NCI-H1105 treated with DMSO at 0.1 percent for 48 hours (cell line): ENCODE results near the gene AIG1.
A peak's percentile ranks its signal among the peaks of the same experiment; 100 is the strongest.
"Not testable (repeated sequence)": the region's sequence is repeated elsewhere in the genome, so short reads cannot be mapped to it uniquely, and the experiment has no call there.

Experiments
- DNase-seq: peaks from one replicate; lab custom pipeline; 2025; lab: John Stamatoyannopoulos, UW

AIG1 gene

DNA sequence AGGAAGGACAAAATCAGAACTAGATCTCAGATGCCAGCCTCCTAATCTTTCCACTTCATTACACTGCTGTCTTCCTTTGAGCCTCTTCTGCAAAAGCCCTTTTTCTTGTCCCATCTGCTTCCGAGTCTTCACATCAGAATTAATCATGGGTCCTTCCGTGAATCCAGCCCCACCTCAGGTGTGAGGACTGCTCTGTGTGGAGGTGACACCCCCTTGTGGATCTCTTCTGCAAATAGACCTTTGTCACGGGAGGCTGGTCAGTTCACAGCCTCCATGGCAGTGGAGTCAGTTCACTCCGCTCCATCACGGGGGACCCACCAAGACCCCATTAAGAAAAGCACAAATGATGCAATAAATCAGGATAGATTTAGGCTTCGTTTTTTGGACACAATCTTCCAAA is 218.7 kb downstream of the AIG1 start:
- DNase-seq, result no peak

DNA sequence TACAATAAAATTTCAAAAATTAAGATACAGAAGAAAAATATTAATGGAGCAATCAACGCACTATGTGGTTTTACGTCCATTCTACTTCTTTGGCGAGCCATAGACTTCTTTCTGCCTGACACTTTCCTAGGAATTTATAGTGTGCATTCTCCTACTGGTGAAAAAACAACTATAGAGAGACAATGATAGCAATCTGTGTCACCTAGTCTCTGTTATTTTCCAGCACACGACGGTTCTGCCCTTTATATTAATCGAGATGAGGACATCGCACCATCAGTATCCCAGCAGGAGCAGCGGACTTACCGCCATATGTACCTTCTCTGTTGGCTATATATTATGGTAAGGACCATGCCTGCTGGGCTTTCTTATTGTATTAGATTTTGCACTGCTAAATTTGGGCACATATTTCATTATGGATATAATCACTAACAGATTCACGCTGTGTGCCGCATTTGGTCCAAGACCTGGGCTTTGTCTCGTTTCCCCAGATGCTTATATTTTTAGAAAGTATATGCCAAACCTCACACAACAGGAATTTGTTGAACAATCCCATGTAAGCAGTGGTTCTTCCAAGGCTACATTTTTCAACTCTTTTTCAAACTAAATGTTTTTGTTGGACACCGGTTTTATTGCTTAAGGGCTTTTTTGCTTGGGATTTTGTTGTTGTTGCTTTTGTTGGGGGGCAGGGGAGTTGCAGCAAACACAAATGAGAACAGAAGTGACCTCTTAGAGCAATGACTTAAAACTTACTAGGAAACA is 223.4 kb downstream of the AIG1 start:
- DNase-seq, result no peak

GRCh38 chr6:143286251-143286795 is 225.6 kb downstream of the AIG1 start:
- DNase-seq, result no peak

- DNase-seq, result no peak
These were observed 228.2 kb downstream of the AIG1 start for GRCh38 chr6:143288923-143289322.

DNA sequence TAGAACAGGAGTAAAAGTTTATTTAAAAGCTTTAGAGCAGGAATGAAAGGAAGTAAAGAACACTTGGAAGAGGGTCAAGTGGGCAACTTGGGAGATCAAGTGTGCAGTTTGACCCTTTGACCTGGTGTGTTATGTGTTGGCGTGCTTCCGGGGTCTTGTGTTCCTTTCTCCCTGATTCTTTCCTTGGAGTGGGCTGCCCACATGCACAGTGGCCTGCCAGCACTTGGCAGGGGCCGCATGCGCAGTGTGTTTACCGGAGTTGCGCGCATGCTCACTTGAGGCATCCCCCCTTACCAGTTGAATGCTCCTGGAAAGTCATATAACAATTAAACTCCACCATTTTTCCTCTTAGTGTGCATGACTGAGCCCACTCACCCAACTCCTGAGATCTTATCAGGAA is 229.5 kb downstream of the AIG1 start:
- DNase-seq, result no peak

DNA sequence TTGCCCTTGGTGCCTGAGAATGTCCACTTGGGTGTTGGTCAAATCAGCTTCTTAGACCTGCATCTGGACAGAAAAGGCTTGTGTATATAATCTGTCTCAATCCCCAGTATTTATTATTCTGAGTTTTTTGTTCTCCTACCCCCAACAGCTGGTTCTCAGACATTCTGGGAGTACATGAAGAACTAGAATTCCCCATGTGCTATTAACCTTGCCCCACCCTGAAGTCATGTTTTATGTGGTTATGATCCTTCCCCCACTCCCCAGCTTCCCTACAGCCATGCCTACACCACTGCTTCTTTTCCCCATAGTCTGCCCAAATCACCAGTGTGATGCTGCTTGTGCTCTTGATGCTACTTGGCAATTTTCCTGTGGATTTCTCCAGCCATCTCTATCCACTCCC is 232.8 kb downstream of the AIG1 start:
- DNase-seq, result no peak

DNA sequence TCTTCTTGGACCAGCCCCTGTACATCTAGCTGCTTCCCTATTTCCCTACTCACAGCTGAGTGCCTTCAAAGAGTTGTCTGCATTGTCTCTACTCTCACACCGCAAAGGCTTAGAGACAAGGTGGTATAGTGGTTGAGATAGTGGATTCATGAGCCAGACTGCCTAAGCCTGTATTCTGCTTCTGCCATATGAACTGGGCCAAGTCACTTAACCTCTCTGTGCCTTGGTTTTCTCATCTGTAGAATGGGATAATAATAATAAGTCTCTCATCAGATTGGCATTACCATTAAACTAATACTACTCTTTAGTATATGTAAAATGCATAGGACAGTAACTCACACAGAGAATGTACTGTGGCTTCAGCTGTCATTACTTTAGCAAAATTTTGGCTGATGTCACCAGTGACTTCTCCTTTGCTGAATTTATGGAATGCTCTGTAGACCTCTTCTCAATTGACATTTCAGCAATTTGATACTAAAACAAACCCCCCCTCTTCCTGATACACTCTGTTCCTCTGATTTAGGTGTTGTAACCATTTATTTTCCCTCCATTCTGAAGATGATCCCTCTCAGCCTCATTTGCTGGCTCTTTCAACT is 233.7 kb downstream of the AIG1 start:
- DNase-seq, result no peak

DNA sequence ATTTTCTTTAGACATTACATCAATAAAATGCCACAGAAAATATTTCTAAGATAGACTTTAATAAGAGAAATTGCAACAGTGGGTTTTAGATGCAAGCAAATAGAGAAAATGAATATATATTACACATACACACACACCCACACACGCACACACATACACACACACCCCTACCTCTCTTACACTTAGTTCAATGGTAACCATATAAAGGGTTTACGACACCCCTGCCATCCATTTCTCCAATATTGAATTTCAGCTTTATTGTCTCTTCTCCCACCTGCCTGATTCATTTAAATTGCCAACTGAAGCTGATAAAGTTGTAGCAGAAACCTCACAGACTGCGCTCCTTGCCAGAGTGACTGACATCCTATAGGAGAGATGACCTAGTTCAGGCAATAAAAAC is 235.2 kb downstream of the AIG1 start:
- no peak for DNase-seq

GRCh38 chr6:143298071-143298470 is 237.4 kb downstream of the AIG1 start:
- no peak for DNase-seq

DNA sequence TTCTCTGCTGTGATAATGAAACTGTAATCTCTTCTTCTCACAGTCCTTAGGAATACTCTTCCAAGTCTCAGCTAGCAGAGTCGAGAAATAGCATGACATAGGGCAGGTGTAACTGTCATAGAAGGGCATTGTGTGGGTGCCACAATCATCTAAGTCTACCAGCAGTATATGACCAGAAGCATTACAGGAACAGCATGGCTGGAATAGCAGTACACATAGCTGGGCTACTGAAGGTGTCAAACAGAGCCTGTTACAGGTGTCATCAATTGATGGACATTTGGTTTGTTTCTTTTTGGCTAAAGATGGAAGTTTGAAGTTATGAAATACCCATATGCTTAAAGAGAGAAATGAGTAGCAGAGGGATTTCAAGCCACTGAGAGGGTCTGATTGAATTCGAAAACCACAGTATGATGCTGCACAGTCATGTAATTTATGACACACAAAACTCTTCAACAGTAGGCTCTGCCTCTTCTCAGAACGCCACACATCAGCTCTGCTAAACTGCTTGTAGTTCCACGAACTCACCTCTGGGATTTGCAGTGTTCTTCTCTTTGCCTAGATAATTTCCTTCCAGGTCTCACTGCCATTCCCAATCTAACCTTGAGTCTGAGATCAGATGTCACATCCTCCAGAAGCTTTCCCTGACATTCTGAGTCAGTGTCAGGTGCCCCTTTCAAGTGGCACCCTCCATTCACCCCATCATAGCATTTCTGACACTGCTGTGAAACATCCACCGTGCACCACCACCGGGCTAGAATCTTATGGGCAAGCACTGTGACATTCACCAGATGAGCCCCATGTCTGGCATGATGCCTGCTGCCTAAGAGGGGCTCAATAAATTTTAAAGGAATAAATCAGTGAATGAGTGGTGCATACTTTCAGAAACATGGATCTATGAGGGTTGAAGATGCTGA is 238.8 kb downstream of the AIG1 start:
- no peak for DNase-seq

DNA sequence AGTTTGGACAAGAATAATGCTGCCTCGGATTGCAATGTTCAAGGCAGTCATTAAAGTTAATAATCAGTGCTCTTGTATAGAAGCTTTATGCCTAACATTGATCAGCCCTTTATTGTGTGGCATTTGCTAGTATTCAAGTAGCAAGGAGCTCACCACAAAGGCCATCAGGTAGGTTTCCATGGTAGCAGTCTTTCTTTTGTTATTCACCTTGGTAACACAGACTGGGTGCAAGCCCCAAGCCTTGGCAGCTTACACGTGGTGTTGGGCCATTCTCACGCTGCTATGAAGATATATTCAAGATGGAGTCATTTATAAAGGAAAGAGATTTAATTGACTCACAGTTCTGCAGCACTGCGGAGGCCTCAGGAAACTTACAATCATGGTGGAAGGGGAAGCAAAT is 240.5 kb downstream of the AIG1 start:
- peak; percentile 15 for DNase-seq

DNA sequence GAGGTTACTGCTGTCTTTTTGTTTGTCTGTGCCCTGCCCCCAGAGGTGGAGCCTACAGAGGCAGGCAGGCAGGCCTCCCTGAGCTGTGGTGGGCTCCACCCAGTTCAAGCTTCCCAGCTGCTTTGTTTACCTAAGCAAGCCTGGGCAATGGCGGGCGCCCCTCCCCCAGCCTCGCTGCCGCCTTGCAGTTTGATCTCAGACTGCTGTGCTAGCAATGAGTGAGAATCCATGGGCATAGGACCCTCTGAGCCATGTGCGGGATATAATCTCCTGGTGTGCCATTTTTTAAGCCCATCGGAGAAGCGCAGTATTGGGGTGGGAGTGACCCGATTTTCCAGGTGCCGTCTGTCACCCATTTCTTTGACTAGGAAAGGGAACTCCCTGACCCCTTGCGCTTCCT is 247.1 kb downstream of the AIG1 start:
- not testable (repeated sequence) for DNase-seq

GRCh38 chr6:143313163-143313562 is 252.5 kb downstream of the AIG1 start:
- DNase-seq, result no peak

- DNase-seq, result no peak
These were observed 260.9 kb downstream of the AIG1 start for GRCh38 chr6:143321491-143322086.

DNA sequence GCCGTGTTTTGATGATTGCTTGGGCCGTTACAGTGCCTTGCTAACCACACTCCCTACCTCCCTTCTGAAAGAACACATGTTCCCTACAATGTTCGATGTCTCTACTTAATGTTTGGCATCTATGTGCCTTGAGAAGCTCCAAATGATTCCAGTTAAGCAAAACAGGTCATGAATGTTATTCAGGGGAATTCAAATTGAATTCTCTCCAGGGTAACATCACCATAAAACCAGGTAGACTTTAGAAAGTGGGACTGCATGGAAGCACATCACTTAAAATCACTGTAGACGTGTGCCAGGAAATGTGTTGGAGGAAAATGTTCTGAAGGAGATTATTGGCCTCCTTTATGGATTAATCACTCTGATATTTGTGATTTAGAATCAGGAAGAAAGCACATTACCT is 261.7 kb downstream of the AIG1 start:
- DNase-seq, result no peak

- no peak for DNase-seq
These were observed 263.2 kb downstream of the AIG1 start for GRCh38 chr6:143323729-143324470.

GRCh38 chr6:143325379-143326140 is 264.9 kb downstream of the AIG1 start:
- no peak for DNase-seq

DNA sequence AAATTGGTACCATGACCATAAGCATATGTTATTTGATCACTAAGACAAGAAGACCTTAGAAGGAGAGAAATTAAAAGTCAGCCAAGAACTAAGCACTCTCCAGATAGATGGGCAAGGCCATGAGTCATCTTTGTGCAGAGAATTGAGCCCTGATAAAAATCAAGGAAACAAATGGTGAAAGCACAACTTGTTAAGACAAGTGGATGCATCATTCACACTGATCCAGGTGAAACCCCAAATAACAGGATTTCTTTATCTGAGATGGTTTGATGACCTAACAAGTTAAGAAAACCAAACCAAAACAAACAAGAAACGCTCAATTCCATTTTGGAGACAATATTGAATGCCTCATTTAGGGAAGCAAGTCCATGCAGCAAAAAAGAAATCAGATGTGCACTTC is 268.2 kb downstream of the AIG1 start:
- DNase-seq, result no peak

GRCh38 chr6:143329323-143329722 is 268.6 kb downstream of the AIG1 start:
- no peak for DNase-seq

- DNase-seq, result no peak
These were observed 270.7 kb downstream of the AIG1 start for GRCh38 chr6:143331362-143331761.
